Stimulated activated CD4-positive, alpha-beta T cell treated with anti-CD3 and anti-CD28 coated beads, Interleukin-1b, Interleukin-23, amount 100 ng/mL, for 1 hour (primary cell): ENCODE measurements around the gene ZBED1.
"Not testable (repeated sequence)": the region's sequence is repeated elsewhere in the genome, so short reads cannot be mapped to it uniquely, and the experiment has no call there.

Experiments used
- DNase-seq, 2 donors: peaks; one replicate each; pipeline ENCODE4 v3.0.0-alpha.2; 2020; ENCODE audit warnings: low read depth in 2 of 2

Gene ZBED1

GRCh38 chrX:2474963-2475726 lies 25.6 kb downstream of the ZBED1 start:
- DNase-seq = no peak

GRCh38 chrX:2474280-2474962 lies 26.4 kb downstream of the ZBED1 start:
- DNase-seq = no peak

- DNase-seq = not testable (repeated sequence)
Measured at GRCh38 chrX:2473064-2473463, 27.7 kb downstream of the ZBED1 start.

- no peak for DNase-seq
Measured at GRCh38 chrX:2471641-2472040, 29.1 kb downstream of the ZBED1 start.

- not testable (repeated sequence) for DNase-seq
Measured at GRCh38 chrX:2471126-2471525, 29.6 kb downstream of the ZBED1 start.

- not testable (repeated sequence) for DNase-seq
Measured at GRCh38 chrX:2469852-2470251, 30.9 kb downstream of the ZBED1 start.

- no peak for DNase-seq
Measured at GRCh38 chrX:2469196-2469685, 31.5 kb downstream of the ZBED1 start.

- DNase-seq = no peak
Measured at GRCh38 chrX:2468261-2469195, 32.2 kb downstream of the ZBED1 start.

GRCh38 chrX:2466876-2467656 lies 33.7 kb downstream of the ZBED1 start:
- no peak for DNase-seq

- DNase-seq = no peak
Measured at GRCh38 chrX:2464677-2465166, 36.1 kb downstream of the ZBED1 start.

GRCh38 chrX:2463973-2464676 lies 36.7 kb downstream of the ZBED1 start:
- DNase-seq = no peak

GRCh38 chrX:2463481-2463880 lies 37.3 kb downstream of the ZBED1 start:
- not testable (repeated sequence) for DNase-seq

GRCh38 chrX:2462780-2463179 lies 38.0 kb downstream of the ZBED1 start:
- no peak for DNase-seq

GRCh38 chrX:2462074-2462473 lies 38.7 kb downstream of the ZBED1 start:
- DNase-seq = no peak

GRCh38 chrX:2461711-2462016 lies 39.1 kb downstream of the ZBED1 start:
- no peak for DNase-seq

GRCh38 chrX:2460821-2461710 lies 39.7 kb downstream of the ZBED1 start:
- not testable (repeated sequence) for DNase-seq

GRCh38 chrX:2460048-2460447 lies 40.7 kb downstream of the ZBED1 start:
- not testable (repeated sequence) for DNase-seq

GRCh38 chrX:2458309-2458708 lies 42.5 kb downstream of the ZBED1 start:
- no peak for DNase-seq

GRCh38 chrX:2457289-2458133 lies 43.3 kb downstream of the ZBED1 start:
- no peak for DNase-seq
